NCI-H774 (cell line): ENCODE measurements around the gene ZNF211.

Experiments used
- DNase-seq: peaks from one replicate; lab custom pipeline; 2025; lab: John Stamatoyannopoulos, UW

ZNF211 gene

GRCh38 chr19:57632987-57633831 lies at the start of gene ZNF211:
Gene ZNF211 (plus strand): TSS chr19:57633168. CDS start chr19:57633347, 179 bp downstream.
- peak; percentile 91 for DNase-seq

DNA sequence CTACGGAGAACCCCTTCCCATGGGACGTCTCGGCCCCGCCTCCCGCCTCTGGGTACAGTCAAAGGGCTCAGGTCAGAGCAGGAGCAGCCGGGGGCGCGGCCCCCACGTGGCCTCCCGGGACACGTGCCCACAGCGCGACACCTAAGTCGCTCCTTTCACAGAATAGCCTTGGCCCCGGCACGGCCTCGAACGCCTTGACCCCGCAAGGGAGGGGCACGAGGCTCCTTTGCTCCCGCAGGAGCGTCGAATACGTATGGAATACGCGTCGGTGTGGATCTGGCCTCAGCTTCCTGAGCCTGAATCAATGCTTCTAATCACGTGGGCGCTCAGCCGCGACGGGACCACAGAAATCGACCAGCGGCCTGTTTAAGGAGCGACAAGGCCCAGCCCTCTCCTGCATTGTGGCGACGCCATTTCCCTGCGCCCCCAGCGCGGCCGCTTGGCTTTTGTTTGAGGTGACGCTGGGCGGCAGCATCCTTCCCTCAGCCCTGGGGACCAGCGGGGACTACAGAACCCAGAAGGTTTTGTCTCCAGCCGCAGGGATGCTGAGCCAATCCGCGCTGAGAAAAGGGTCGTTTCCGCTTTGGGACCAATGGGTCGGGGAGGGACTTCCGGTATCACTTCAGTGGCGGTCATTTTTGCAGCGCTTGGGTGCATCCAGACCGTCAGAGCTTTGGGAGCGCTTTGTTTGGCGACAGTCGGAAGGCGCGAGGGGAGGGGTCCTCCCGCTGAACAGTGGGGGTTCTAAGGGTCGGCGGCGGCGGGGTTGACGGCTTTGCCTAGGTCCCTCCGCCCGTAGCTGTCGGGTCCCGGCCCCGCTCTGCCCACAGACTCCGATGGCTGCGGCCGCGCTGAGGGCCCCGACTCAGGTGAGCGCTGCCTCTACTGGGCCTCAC lies 49.2 kb upstream of the ZNF211 start, which contains the start of gene ZIK1:
Gene ZIK1, plus strand, starts transcription at position 625 of the 896 bp plus-strand sequence. Its CDS starts 212 bp downstream, at position 837.
- DNase-seq: no peak

DNA sequence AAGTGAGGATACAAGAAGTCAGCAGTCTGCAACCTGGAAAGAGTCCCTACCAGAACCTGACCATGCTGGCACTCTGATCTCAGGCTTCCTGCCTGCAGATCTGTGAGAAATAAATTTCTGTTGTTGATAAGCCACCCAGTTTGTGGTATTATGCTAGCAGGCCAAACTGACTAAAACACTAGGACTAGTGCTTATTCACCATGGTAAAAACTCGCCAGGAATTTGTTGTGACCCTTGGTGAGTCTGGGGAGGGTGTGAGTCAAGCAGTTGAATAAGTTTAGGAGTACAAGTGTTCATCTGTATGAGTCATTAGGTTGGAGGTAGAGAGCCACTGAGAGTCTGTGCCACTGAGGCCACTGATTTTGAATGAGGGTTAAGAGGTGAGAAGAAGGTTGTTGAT lies 45.4 kb upstream of the ZNF211 start:
- DNase-seq: no peak

DNA sequence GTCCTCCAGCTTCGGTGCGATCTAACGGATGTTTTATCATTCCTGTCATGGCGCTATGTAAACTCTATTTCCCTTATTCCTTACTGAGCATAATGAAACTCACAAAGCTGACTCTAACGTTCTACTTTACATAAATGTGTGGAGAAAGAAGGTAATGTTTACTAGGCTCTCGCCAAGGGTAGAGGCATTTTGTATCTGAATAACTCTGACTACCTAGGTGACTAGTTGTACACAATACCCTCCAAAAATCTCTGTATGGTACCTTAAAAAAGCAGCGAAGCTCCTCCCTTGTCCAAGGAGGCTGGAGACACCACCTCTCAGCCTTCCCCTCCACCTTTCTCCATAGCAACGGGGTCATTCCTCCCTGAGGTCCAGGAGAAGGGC lies 33.6 kb upstream of the ZNF211 start:
- DNase-seq: no peak

GRCh38 chr19:57599761-57600383 lies 33.1 kb upstream of the ZNF211 start, which contains the start of gene ZNF530:
Gene ZNF530 (plus strand): TSS chr19:57599885. CDS start chr19:57604346, 4,461 bp downstream.
- peak; percentile 89 for DNase-seq

- no peak for DNase-seq
These were observed 26.0 kb upstream of the ZNF211 start for GRCh38 chr19:57606931-57607330.

DNA sequence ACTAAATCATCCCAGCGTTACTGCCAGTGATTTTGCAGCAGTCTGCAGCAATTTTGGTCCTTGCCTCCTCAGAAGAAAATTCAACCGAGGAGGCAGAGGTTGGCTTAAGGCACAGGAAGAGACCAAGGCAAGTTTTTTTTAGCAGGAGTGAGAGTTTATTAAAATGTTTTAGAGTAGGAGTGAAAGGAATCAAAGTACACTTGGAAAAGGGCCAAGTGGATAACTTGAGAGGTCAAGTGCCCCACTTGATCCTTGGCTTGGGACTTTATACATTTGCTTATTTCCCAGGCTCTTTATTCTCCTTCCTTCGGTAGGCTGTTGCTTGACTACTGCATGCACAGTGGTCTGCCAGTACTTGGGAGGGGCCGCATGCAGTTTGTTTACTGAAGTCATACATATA lies 21.9 kb upstream of the ZNF211 start:
- DNase-seq: no peak

DNA sequence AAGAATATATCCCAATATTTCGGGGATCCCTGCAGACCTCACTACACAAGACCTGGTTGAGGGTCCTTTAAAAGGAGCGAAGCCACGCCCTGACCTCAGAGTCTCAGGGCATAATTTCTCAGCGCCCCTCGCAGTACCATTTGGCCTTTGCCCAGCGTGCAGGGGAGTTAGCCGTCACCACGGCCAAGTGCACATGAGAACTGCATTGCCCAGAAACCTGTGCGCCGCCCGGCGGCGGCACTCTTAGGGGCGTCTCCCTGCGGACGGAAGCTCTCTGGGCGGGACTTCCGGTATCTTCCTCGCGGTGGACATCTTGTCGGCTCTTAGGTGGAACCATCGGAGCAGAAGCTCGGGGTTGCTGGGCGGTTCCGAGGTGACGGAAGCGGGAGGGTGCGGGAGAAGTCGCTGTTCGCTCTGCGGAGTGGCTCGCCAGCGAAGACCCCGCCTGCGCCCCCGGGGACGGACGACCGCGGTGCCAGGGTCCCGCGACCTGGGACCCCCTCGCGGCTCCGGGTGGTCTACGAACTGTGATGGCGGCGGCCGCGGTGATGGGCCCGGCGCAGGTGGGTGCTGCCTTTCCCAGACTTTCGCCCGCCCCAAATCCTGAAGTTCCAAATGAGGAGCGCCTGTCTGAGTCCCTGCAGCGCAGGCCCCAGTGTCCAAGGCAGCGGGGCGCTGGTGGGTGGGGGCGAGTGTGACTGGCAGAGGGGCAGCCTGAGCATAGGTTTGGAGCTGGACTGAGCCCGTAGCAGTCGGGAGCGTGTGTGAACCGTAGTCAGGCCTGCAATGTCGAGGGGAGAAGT lies 18.8 kb upstream of the ZNF211 start, which contains the start of gene ZNF134:
Gene ZNF134, plus strand, starts transcription at position 302 of the 803 bp plus-strand sequence. CDS start 5,227 bp downstream, outside the sequence.
- peak; percentile 89 for DNase-seq

DNA sequence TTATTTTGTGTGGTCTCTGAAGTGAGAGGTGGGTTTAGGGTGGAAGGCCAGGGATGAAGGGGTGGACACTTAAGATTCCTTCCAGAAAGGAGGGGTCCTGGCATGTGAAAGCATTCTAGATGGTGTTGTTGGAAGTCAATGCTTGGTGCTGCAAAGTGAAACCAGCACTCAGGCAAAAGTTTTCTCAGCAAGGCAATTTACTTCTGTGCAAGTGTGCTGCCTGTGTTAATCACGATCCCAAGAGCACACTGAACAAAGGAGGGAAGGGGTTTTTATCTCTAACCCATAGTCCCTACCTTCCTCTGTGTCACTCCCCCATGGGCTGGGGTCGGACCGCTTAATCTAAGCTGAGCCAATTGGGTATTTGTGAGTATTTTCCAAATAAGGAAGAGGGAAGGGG lies 17.6 kb upstream of the ZNF211 start:
- no peak for DNase-seq

DNA sequence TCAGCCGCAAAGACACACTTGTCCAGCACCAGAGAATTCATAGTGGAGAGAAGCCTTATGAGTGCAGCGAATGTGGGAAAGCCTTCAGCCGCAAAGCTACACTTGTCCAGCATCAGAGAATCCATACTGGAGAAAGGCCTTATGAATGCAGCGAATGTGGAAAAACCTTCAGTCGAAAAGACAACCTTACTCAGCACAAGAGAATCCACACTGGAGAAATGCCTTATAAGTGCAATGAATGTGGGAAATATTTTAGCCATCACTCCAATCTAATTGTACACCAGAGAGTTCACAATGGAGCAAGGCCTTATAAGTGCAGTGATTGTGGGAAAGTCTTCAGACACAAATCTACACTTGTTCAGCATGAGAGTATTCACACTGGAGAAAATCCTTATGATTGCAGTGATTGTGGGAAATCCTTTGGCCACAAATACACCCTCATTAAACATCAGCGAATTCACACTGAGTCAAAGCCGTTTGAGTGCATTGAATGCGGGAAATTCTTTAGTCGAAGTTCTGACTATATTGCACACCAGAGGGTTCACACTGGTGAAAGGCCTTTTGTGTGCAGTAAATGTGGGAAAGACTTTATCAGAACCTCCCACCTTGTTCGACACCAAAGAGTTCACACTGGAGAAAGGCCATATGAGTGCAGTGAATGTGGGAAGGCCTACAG lies 12.2 kb upstream of the ZNF211 start:
- no peak for DNase-seq

DNA sequence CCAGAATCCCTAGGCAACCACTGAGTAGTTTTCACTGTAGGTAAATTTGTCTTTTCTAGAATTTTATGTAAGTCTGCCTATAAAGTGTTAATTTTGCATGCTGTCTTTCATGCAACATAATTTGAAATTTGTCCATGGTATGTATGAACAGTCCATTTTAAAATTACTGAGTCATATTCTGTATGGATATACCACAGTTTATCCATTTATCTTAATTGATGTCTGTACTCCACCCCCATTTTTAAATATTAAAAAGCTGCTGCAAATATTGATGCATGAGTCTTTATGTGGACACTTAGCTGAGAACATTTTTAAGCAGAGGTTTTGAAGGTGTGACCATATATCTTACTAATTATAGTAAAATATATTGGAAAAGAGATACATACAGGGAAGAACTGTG lies 9.9 kb upstream of the ZNF211 start:
- DNase-seq: no peak

- DNase-seq: no peak
These were observed 814 bp downstream of the ZNF211 start for GRCh38 chr19:57633832-57634131.

DNA sequence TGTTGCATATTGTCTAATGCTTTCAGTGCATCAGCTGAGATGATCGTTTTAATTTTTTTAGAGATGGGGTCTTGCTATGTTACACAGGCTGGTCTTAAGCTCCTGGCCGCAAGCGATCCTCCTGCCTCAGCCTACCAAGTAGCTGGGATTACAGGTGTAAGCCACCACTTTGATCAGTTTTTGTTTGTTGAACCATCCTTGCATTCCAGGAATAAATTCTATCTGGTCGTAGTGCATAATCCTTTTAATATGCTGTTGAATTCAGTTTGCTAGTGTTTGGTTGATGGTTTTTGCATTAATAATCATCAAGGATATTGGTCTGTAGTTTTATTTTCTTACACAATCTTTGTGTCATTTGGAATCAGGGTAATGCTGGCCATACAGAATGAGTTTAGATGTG lies 4.4 kb downstream of the ZNF211 start:
- no peak for DNase-seq

DNA sequence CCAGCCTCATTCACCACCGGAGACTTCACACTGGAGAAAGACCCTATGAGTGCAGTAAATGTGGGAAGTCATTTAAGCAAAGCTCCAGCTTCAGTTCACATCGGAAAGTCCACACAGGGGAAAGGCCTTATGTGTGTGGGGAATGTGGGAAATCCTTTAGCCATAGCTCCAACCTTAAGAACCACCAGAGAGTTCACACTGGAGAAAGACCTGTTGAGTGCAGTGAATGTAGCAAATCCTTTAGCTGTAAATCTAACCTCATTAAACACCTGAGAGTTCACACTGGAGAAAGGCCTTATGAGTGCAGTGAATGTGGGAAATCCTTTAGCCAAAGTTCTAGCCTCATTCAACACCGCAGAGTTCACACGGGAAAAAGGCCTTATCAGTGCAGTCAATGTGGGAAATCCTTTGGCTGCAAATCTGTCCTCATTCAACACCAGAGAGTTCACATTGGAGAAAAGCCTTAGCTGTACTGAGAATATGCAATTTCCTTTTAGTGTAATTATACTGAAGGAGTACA lies 8.8 kb downstream of the ZNF211 start:
- DNase-seq: no peak

- no peak for DNase-seq
These were observed 9.6 kb downstream of the ZNF211 start for GRCh38 chr19:57642396-57643046.

DNA sequence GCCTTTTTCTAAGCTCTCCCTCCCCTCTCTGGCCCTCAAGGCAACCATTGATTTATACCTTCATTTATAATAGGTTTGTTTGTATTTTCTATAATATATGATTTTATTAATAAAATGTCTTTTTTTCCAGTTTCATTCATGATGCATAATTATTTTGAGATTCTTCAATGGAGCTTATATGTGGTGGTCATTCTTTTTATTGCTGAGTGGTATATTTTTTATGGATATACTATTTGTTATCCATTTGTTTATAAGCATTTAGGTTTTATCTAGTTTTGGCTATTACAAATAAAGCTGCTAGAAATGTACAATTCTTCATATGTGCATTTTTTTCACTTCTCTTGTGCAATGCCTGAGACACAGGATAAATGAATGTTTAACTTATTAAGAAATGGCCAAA lies 10.8 kb downstream of the ZNF211 start:
- no peak for DNase-seq

DNA sequence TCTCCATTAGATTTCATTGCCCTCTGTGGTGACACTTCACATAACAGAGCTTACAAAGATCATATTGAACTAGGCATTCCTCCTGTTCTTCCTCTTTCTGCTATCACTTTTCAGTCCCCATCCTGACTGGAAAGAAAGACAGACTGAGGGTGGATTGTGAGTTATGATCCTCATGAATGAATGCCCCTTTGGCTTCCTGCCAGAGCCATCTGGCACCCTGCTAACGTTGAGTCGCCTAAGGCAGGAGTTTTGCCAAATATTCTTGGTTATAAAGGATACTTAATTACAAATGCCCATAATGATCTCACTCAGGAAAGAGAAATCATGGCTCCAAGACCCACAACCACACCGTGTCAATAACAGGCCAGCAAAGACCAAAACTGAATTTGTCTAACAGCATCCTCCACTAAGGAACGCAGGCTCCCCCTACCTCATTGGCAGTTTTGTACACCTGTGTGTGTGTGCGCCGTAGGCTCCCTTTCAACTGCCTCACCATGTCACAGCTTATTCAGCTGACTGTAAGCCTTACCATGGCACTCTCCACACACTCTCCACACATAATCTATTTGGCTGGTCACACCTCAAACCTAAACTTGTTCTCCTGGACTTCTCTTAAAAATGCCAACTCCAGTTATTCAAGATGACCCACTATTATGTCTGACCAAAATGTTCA lies 15.5 kb downstream of the ZNF211 start:
- no peak for DNase-seq

GRCh38 chr19:57651654-57651996 lies 18.7 kb downstream of the ZNF211 start:
- DNase-seq: no peak

GRCh38 chr19:57653689-57654088 lies 20.7 kb downstream of the ZNF211 start:
- DNase-seq: no peak

DNA sequence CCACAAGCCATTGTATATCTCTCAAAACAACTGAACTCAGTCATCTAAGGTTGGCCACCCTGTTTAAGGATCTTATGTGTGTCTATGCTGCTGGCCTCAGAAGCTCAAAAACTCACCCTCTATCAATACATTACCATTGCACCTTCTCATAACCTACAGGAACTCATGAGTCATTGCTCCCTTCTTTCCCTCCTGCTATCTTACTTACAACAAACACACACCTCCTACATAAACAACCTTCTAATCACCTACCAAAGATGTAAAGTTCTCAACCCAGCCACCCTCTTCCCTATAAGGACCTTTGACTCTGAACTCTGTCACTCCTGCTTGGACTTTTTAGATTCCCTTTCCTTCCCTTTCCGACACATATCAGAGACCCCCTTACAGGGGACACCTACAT lies 22.5 kb downstream of the ZNF211 start:
- DNase-seq: no peak
